ENCODE data around the gene STOM. TPM values are rescaled to one million over a fixed set of nuclear protein-coding genes. Genes with fewer than 3 reads are reported as not detected.
A peak's percentile ranks its signal among the peaks of the same experiment; 100 is the strongest.

STOM gene
- total and polyA plus RNA-seq, 4 donors: 80.0 to 384 (median 245) TPM

- H3K27me3 ChIP-seq (ENCODE audit: control insufficient read depth in 1 of 2, insufficient read depth in 2 of 2, low read length in 1 of 2): no peaks in the 10 kb centered on the region
- no peak overlapping the region for H3K27ac ChIP-seq (ENCODE audit: low read depth in 1 of 2, low read length in 2 of 2)
- no peaks in the 10 kb centered on the region for H3K9me3 ChIP-seq (ENCODE audit: control insufficient read depth, low read length)
- no peak overlapping the region for H3K4me3 ChIP-seq (ENCODE audit: low read length in 2 of 2)
- intact Hi-C loops (cut with DNase I): no loop called here
- peaks cover 2 to 3% of the 10 kb centered on the region in 2 donors for H3K4me1 ChIP-seq (ENCODE audit: control insufficient read depth in 1 of 2, insufficient read depth in 2 of 2, low read length in 2 of 2)
- DNase-seq: no peak
- H3K36me3 ChIP-seq (ENCODE audit: control insufficient read depth in 1 of 2, insufficient read depth in 2 of 2, low read length in 1 of 2): peaks cover 2 to 3% of the 10 kb centered on the region in 2 donors
- WGBS, 2 donors: 45 to 46% methylated on average over 4 of the region's 4 CpGs
- no peak for ATAC-seq (ENCODE audit: low FRiP score)
Observed at GRCh38 chr9:121344184-121344583, 25.9 kb downstream of the STOM start.

- Histone ChIP-seq H3K4me1 (ENCODE audit: control insufficient read depth in 1 of 2, insufficient read depth in 2 of 2, low read length in 2 of 2) (peaks cover 2 to 3% of the 10 kb centered on the region in 2 donors), H3K4me3 (ENCODE audit: low read length in 2 of 2) (no peak overlapping the region), H3K36me3 (ENCODE audit: control insufficient read depth in 1 of 2, insufficient read depth in 2 of 2, low read length in 1 of 2) (no peaks in the 10 kb centered on the region), H3K27ac (ENCODE audit: low read depth in 1 of 2, low read length in 2 of 2) (peak overlapping the region in 1 of 2 donors; percentile 21), H3K9me3 (ENCODE audit: control insufficient read depth, low read length) (no peaks in the 10 kb centered on the region), H3K27me3 (ENCODE audit: control insufficient read depth in 1 of 2, insufficient read depth in 2 of 2, low read length in 1 of 2) (no peaks in the 10 kb centered on the region)
- DNase-seq (no peak), ATAC-seq (ENCODE audit: low FRiP score) (no peak)
- WGBS, 2 donors: 92% methylated on average over 6 of the region's 6 CpGs
- intact Hi-C loops (cut with DNase I): no loop called here
Observed at GRCh38 chr9:121340676-121341392, 29.2 kb downstream of the STOM start.

GRCh38 chr9:121339437-121339836 is 30.6 kb downstream of the STOM start:
- H3K9me3 ChIP-seq (ENCODE audit: control insufficient read depth, low read length): no peaks in the 10 kb centered on the region
- intact Hi-C loops (cut with DNase I): no loop called here
- H3K36me3 ChIP-seq (ENCODE audit: control insufficient read depth in 1 of 2, insufficient read depth in 2 of 2, low read length in 1 of 2): peaks cover 0 to 1% of the 10 kb centered on the region in 2 donors
- H3K27ac ChIP-seq (ENCODE audit: low read depth in 1 of 2, low read length in 2 of 2): peak overlapping the region in 1 of 2 donors; percentile 34
- no peak overlapping the region for H3K4me3 ChIP-seq (ENCODE audit: low read length in 2 of 2)
- peaks cover 2 to 3% of the 10 kb centered on the region in 2 donors for H3K4me1 ChIP-seq (ENCODE audit: control insufficient read depth in 1 of 2, insufficient read depth in 2 of 2, low read length in 2 of 2)
- 73 to 74% methylated on average over 2 of the region's 2 CpGs for WGBS, 2 donors
- DNase-seq (no peak), ATAC-seq (ENCODE audit: low FRiP score) (no peak)
- no peaks in the 10 kb centered on the region for H3K27me3 ChIP-seq (ENCODE audit: control insufficient read depth in 1 of 2, insufficient read depth in 2 of 2, low read length in 1 of 2)

DNA sequence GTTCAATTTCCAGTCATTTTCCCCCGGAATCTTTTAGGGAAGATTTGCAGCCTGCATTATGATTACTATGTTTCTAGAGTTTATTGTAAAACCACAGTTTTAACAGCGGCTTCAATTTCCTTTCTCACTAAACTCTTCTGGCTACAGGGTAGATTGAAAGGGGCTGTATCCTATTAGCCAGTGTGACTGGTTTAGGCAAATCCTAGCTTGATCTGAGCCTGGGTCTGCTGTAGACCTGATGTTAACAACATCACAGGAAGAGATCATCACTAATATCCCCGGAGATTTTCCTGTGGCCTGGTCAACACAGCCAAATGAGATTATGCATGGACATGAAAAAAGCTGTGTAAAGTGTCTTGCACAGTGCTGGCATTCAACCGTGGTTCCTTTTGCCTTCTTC is 33.4 kb downstream of the STOM start:
- Histone ChIP-seq H3K36me3 (ENCODE audit: control insufficient read depth in 1 of 2, insufficient read depth in 2 of 2, low read length in 1 of 2) (peaks cover 1 to 2% of the 10 kb centered on the region in 2 donors), H3K27me3 (ENCODE audit: control insufficient read depth in 1 of 2, insufficient read depth in 2 of 2, low read length in 1 of 2) (no peaks in the 10 kb centered on the region), H3K4me1 (ENCODE audit: control insufficient read depth in 1 of 2, insufficient read depth in 2 of 2, low read length in 2 of 2) (peaks cover 2 to 4% of the 10 kb centered on the region in 2 donors), H3K27ac (ENCODE audit: low read depth in 1 of 2, low read length in 2 of 2) (peak overlapping the region in 1 of 2 donors; percentile 24), H3K4me3 (ENCODE audit: low read length in 2 of 2) (no peak overlapping the region), H3K9me3 (ENCODE audit: control insufficient read depth, low read length) (no peaks in the 10 kb centered on the region)
- no peak for ATAC-seq (ENCODE audit: low FRiP score)
- intact Hi-C loops (cut with DNase I): no loop called here
- no peak for DNase-seq
- 87 to 89% methylated on average over 4 of the region's 4 CpGs for WGBS, 2 donors

- ATAC-seq (ENCODE audit: low FRiP score): peak; percentile 14
- peaks cover 0 to 4% of the 10 kb centered on the region in 2 donors for H3K4me1 ChIP-seq (ENCODE audit: control insufficient read depth in 1 of 2, insufficient read depth in 2 of 2, low read length in 2 of 2)
- H3K27me3 ChIP-seq (ENCODE audit: control insufficient read depth in 1 of 2, insufficient read depth in 2 of 2, low read length in 1 of 2): no peaks in the 10 kb centered on the region
- no peak for DNase-seq
- intact Hi-C loops (cut with DNase I): no loop called here
- H3K4me3 ChIP-seq (ENCODE audit: low read length in 2 of 2): no peak overlapping the region
- H3K9me3 ChIP-seq (ENCODE audit: control insufficient read depth, low read length): no peaks in the 10 kb centered on the region
- H3K27ac ChIP-seq (ENCODE audit: low read depth in 1 of 2, low read length in 2 of 2): peak overlapping the region in 1 of 2 donors; percentile 14
- WGBS, 2 donors: 71 to 80% methylated on average over 8 of the region's 8 CpGs
- peaks cover 7 to 15% of the 10 kb centered on the region in 2 donors for H3K36me3 ChIP-seq (ENCODE audit: control insufficient read depth in 1 of 2, insufficient read depth in 2 of 2, low read length in 1 of 2)
Observed at GRCh38 chr9:121333950-121334773, 35.9 kb downstream of the STOM start.

DNA sequence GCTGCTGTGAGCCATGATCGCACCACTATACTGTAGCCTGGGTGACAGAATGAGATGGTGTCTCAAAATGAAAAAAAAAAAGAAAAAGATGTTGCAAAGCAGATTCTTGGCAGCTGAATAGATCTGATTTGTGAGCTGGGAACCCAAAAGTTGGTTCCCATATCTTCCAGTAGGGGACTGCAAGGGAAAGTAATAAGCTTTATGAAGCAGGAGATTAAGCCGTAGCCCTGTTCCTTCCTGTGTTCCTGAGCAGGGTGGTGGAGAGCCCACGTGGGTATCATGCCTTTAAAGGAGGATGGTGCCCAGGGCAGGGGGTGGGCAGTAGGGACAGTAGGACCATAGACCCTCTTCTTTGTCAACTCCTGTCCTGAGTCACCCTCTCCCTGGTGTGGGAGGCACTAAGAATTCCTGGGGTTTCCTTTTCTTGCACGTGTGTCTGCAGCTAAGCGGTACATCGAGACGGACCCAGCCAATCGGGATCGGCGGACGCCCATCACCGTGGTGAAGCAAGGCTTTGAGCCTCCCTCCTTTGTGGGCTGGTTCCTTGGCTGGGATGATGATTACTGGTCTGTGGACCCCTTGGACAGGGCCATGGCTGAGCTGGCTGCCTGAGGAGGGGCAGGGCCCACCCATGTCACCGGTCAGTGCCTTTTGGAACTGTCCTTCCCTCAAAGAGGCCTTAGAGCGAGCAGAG is 37.9 kb downstream of the STOM start:
- Histone ChIP-seq H3K27me3 (ENCODE audit: control insufficient read depth in 1 of 2, insufficient read depth in 2 of 2, low read length in 1 of 2) (no peaks in the 10 kb centered on the region), H3K4me3 (ENCODE audit: low read length in 2 of 2) (no peak overlapping the region), H3K9me3 (ENCODE audit: control insufficient read depth, low read length) (no peaks in the 10 kb centered on the region), H3K4me1 (ENCODE audit: control insufficient read depth in 1 of 2, insufficient read depth in 2 of 2, low read length in 2 of 2) (peaks cover 0 to 4% of the 10 kb centered on the region in 2 donors), H3K36me3 (ENCODE audit: control insufficient read depth in 1 of 2, insufficient read depth in 2 of 2, low read length in 1 of 2) (peaks cover 7 to 23% of the 10 kb centered on the region in 2 donors), H3K27ac (ENCODE audit: low read depth in 1 of 2, low read length in 2 of 2) (peak overlapping the region; percentile 79 to 84)
- WGBS, 2 donors: 17 to 18% methylated on average over 14 of the region's 14 CpGs
- DNase-seq (peak in 1 of 2 donors; percentile 54), ATAC-seq (ENCODE audit: low FRiP score) (peak; percentile 51)
- intact Hi-C loops (cut with DNase I): no loop called here

GRCh38 chr9:121331549-121331948 is 38.5 kb downstream of the STOM start:
- WGBS, 2 donors: 41 to 44% methylated on average over 3 of the region's 3 CpGs
- Histone ChIP-seq H3K27me3 (ENCODE audit: control insufficient read depth in 1 of 2, insufficient read depth in 2 of 2, low read length in 1 of 2) (no peaks in the 10 kb centered on the region), H3K27ac (ENCODE audit: low read depth in 1 of 2, low read length in 2 of 2) (peak overlapping the region; percentile 79 to 84), H3K4me3 (ENCODE audit: low read length in 2 of 2) (no peak overlapping the region), H3K4me1 (ENCODE audit: control insufficient read depth in 1 of 2, insufficient read depth in 2 of 2, low read length in 2 of 2) (peaks cover 0 to 4% of the 10 kb centered on the region in 2 donors), H3K36me3 (ENCODE audit: control insufficient read depth in 1 of 2, insufficient read depth in 2 of 2, low read length in 1 of 2) (peaks cover 7 to 26% of the 10 kb centered on the region in 2 donors), H3K9me3 (ENCODE audit: control insufficient read depth, low read length) (no peaks in the 10 kb centered on the region)
- intact Hi-C loops (cut with DNase I): no loop called here
- ATAC-seq (ENCODE audit: low FRiP score) (no peak), DNase-seq (no peak)

DNA sequence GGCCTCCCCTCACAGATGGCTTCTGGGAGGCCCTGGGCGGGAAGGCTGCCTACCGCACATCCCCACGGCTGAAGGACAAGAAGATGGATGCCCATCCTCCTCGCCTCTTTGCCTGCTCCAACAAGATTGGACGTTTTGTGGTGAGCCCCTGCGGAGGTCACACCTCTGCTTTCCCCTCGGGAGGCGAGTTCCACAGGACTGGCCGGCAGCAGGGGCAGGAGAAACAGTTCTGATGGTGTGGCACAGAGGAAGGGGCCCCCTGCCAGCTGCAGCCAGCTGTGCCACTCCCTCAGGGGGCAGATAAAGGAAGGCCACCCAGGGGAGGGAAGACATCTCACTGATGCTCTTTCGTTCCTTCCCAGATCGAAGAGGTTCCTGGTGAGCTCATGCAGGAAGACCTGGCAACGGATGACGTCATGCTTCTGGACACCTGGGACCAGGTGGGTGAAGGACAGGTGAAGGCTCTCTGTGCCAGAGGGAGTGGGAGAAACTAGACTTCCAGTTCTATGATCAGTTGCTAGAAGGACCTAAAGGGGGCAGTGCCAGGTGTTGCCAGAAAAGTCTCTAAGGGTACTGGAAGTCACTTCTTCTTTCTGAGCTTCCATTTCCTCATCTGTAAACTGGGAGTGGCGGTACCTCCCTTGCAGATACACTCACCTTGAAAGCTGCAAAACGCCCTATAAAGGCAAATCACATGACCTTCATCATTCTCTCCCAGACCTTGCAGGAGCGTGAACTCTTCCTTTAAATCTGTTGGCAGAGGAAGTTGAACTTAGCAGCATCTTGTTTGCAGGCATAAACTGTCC is 41.0 kb downstream of the STOM start:
- intact Hi-C loops (cut with DNase I): loop anchor here in 1 of 2 donors (5.0 kb wide), 1 partner anchor 33 kb away; no protein-coding TSS in a partner anchor
- H3K4me3 ChIP-seq (ENCODE audit: low read length in 2 of 2): no peak overlapping the region
- no peaks in the 10 kb centered on the region for H3K9me3 ChIP-seq (ENCODE audit: control insufficient read depth, low read length)
- WGBS, 2 donors: 76 to 86% methylated on average over 16 of the region's 16 CpGs
- DNase-seq (no peak), ATAC-seq (ENCODE audit: low FRiP score) (no peak)
- peak overlapping the region in 1 of 2 donors; percentile 71 for H3K27ac ChIP-seq (ENCODE audit: low read depth in 1 of 2, low read length in 2 of 2)
- peaks cover 5 to 36% of the 10 kb centered on the region in 2 donors for H3K36me3 ChIP-seq (ENCODE audit: control insufficient read depth in 1 of 2, insufficient read depth in 2 of 2, low read length in 1 of 2)
- peaks cover 0 to 4% of the 10 kb centered on the region in 2 donors for H3K4me1 ChIP-seq (ENCODE audit: control insufficient read depth in 1 of 2, insufficient read depth in 2 of 2, low read length in 2 of 2)
- H3K27me3 ChIP-seq (ENCODE audit: control insufficient read depth in 1 of 2, insufficient read depth in 2 of 2, low read length in 1 of 2): no peaks in the 10 kb centered on the region
